Upper lobe of left lung (tissue), 4 donors: Measurements from ENCODE around the gene KNSTRN.

Source experiments
- POLR2A ChIP-seq, 4 donors: fragments of 450-650 bp; IDR thresholded peaks; one replicate each; pipeline ENCODE4 v1.5.1; 2016 to 2017; ENCODE audit warnings: antibody characterized with exemption in 4 of 4, mild to moderate bottlenecking in 2 of 4
- TF ChIP-seq, protein P1 (sequence below), 6 experiments: fragments of 450-650 bp in 4 of 6; fragments of 200-600 bp in 2 of 6; sonication (generic) in 2 of 6; IDR thresholded peaks; one replicate each; pipeline ENCODE4 v1.5.1; 2016 to 2019; ENCODE audit warnings: antibody characterized with exemption in 6 of 6

DNA sequence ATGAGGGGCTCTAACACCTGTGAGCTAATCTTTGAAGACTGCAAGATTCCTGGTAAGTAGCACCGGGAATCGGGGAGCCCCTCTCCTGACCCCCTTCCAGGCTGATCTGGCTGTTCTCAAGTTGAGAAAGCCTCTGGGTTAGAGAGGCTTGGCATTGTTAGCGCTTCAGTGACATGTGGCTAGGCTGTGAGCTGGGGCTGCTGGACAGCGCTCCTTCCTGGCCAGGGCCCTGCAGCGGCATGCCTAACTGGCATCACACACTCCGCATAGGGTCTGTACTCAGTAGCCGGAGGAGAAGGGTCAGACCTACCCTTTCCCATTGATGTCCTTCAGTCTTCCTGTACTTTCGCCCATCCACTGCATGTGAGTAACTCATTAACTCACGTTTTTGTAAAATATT lies 30.5 kb downstream of the KNSTRN start:
- TF ChIP-seq POLR2A (IDR thresholded peaks at IDR 0.05) = no peak
- TF ChIP-seq, protein P1, sequence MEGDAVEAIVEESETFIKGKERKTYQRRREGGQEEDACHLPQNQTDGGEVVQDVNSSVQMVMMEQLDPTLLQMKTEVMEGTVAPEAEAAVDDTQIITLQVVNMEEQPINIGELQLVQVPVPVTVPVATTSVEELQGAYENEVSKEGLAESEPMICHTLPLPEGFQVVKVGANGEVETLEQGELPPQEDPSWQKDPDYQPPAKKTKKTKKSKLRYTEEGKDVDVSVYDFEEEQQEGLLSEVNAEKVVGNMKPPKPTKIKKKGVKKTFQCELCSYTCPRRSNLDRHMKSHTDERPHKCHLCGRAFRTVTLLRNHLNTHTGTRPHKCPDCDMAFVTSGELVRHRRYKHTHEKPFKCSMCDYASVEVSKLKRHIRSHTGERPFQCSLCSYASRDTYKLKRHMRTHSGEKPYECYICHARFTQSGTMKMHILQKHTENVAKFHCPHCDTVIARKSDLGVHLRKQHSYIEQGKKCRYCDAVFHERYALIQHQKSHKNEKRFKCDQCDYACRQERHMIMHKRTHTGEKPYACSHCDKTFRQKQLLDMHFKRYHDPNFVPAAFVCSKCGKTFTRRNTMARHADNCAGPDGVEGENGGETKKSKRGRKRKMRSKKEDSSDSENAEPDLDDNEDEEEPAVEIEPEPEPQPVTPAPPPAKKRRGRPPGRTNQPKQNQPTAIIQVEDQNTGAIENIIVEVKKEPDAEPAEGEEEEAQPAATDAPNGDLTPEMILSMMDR (IDR thresholded peaks at IDR 0.05) = no peak
